DOHH2 (cell line): ENCODE measurements around the gene CEP70.
"Not testable (repeated sequence)": the region's sequence is repeated elsewhere in the genome, so short reads cannot be mapped to it uniquely, and the experiment has no call there.

Experiments
- H3F3A ChIP-seq: fragments of 200-600 bp; sonication (generic), shearing (Covaris generic); 2 replicates; pipeline ENCODE4 v1.6.0; 2016; ENCODE audit warnings: antibody characterized with exemption, mild to moderate bottlenecking; ENCODE audit not compliant: control insufficient read depth, insufficient read depth
- H3K27ac ChIP-seq: fragments of 200-600 bp; sonication (generic); 2 replicates; pipeline ENCODE4 v1.5.1; 2014; ENCODE audit warnings: low read depth, mild to moderate bottlenecking, low read length, moderate library complexity
- H3K27me3 ChIP-seq: fragments of 200-600 bp; sonication (generic); 2 replicates; pipeline ENCODE4 v1.6.1; 2014; ENCODE audit warnings: mild to moderate bottlenecking, low read length, mixed read lengths; ENCODE audit not compliant: control insufficient read depth
- H3K36me3 ChIP-seq: fragments of 200-600 bp; sonication (generic); 2 replicates; pipeline ENCODE4 v1.6.1; 2014; ENCODE audit warnings: mild to moderate bottlenecking, low read length, moderate library complexity, mixed read lengths; ENCODE audit not compliant: control insufficient read depth
- H3K4me1 ChIP-seq: fragments of 200-600 bp; sonication (generic); 2 replicates; pipeline ENCODE4 v1.6.1; 2014; ENCODE audit warnings: mild to moderate bottlenecking, low read length, mixed read lengths; ENCODE audit not compliant: control insufficient read depth
- H3K4me2 ChIP-seq: fragments of 200-600 bp; sonication (generic); 2 replicates; pipeline ENCODE4 v1.6.0; 2014; ENCODE audit warnings: mild to moderate bottlenecking, low read length, moderate library complexity
- H3K4me3 ChIP-seq: fragments of 200-600 bp; sonication (generic); 2 replicates; pipeline ENCODE4 v1.5.1; 2014; ENCODE audit warnings: mild to moderate bottlenecking, low read length, mixed read lengths
- H3K79me2 ChIP-seq: fragments of 200-600 bp; sonication (generic); 2 replicates; pipeline ENCODE4 v1.6.1; 2014; ENCODE audit warnings: mild to moderate bottlenecking, low read length, mixed read lengths; ENCODE audit not compliant: control insufficient read depth
- H3K9me2 ChIP-seq: fragments of 200-600 bp; sonication (generic); replicated peaks from 2 replicates; pipeline ENCODE4 v1.6.1; 2014; ENCODE audit warnings: mild to moderate bottlenecking, low read length, mixed read lengths; ENCODE audit not compliant: control insufficient read depth
- H3K9me3 ChIP-seq: fragments of 200-600 bp; sonication (generic); 2 replicates; pipeline ENCODE4 v1.6.1; 2014; ENCODE audit warnings: antibody characterized with exemption, low read length, mixed read lengths; ENCODE audit not compliant: control insufficient read depth, insufficient read depth
- H4K20me1 ChIP-seq: fragments of 200-600 bp; sonication (generic); 2 replicates; pipeline ENCODE4 v1.6.0; 2014; ENCODE audit warnings: low read depth, mild to moderate bottlenecking, antibody characterized with exemption, low read length, moderate library complexity; ENCODE audit not compliant: control insufficient read depth, insufficient read depth
- EZH2phosphoT487 ChIP-seq: fragments of 200-600 bp; sonication (generic); IDR thresholded peaks from 2 replicates; pipeline ENCODE4 v1.6.1; 2017; ENCODE audit warnings: borderline replicate concordance, mild to moderate bottlenecking, antibody characterized with exemption, low read length, moderate library complexity, mixed read lengths
- TF ChIP-seq, protein P1 (sequence below): fragments of 200-600 bp; sonication (generic); IDR thresholded peaks from one replicate; pipeline ENCODE4 v1.5.1; 2014; ENCODE audit warnings: antibody characterized with exemption, mild to moderate bottlenecking, low read depth, low read length; ENCODE audit not compliant: poor library complexity, severe bottlenecking

Gene CEP70

DNA sequence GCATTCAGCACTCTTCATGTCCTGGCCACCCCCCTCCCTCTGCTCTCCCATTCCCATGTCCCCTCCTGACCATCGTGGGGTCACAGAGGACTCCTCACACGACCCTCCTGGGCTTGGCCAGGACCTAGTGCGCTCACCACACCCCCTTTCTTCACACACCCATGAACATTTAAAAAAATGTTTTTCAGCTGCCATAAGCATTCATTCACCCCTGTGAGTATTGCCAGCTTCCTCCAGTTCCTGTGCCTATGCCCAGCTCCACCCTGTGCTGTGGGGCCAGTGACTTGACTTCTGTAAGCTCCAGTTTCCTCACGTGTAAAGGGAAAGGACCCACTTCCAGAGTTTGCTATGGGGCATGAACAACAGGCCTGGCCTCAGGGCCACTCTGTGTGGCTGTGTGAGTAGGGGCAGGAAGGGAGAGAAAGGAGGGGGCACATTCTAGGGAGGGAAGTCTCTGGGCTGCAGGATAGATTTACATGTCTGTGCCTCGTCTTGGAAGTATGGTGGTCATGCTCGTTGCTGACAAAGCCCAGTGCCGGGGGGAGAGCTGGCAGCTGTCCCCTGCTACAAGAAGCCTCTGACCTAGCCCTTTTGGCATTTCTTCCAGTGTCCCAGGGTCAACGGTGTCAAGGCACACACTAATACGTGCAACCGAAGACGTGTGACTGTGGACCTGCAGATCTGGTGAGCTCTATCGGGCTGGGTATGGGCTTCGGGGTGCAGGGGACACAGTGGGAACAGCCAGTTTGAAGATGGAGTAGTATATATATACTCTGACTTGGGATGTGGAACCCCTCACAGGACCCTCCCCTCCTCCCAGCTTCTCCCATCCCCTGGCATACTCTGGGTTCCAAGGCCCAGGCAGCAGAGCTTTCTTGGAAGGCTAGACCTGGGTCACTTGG, 136.8 kb downstream of the CEP70 start:
- Histone ChIP-seq H3K27ac (no peak overlapping the region), H3K79me2 (no peaks in the 10 kb centered on the region), H3K4me3 (no peak overlapping the region), H3K4me1 (no peaks in the 10 kb centered on the region), H4K20me1 (no peaks in the 10 kb centered on the region), H3K4me2 (no peak overlapping the region), H3K36me3 (no peaks in the 10 kb centered on the region), H3K9me3 (no peaks in the 10 kb centered on the region), H3K27me3 (no peaks in the 10 kb centered on the region; the same call in 1 of the 2 replicates), H3K9me2 (no peaks in the 10 kb centered on the region), H3F3A (no peaks in the 10 kb centered on the region)
- TF ChIP-seq, protein P1, sequence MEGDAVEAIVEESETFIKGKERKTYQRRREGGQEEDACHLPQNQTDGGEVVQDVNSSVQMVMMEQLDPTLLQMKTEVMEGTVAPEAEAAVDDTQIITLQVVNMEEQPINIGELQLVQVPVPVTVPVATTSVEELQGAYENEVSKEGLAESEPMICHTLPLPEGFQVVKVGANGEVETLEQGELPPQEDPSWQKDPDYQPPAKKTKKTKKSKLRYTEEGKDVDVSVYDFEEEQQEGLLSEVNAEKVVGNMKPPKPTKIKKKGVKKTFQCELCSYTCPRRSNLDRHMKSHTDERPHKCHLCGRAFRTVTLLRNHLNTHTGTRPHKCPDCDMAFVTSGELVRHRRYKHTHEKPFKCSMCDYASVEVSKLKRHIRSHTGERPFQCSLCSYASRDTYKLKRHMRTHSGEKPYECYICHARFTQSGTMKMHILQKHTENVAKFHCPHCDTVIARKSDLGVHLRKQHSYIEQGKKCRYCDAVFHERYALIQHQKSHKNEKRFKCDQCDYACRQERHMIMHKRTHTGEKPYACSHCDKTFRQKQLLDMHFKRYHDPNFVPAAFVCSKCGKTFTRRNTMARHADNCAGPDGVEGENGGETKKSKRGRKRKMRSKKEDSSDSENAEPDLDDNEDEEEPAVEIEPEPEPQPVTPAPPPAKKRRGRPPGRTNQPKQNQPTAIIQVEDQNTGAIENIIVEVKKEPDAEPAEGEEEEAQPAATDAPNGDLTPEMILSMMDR, result no peak
- TF ChIP-seq EZH2phosphoT487, result no peak

DNA sequence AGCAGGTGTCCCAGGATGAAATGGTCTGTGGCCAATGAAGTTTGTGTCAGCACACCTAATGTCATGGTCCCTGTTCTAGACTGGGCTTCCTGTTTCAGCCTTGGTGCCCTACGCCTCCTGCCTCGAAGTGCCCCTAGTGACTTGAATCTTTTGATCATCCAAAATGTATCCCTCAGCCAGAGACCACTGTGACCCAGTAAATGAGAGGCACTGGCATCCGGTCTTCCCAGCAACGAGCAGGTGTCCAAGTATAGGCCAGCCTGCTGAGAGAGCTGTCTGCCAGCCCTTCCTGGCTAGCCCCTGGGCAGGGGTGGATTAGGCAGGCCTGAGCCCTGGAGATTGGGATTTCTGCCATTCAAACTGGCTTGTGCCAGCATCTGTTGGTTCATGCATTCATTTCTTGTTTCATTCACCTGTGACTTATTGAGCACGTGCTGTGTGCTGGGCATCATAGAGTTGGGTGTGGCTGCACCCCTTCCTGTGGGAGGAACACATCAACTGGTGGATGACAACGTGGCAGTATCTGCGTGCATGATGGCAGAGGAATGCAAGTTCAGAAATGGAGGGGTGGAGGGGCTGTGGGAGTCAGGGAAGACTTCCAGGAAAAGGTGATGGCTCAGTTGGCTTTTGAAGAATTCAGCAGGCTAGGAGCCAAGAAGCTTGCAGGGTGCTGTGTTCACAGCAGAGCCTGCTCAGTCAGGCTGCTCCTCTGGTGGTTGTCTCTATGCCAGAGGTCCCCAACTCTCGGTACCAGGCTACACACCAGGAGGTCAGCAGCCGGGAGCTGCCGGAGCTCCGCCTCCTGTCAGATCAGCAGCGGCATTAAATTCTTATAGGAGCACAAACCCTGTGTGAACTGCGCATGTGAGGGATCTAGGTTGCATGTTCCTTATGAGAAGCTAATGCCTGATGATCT, 138.0 kb downstream of the CEP70 start:
- H3K4me1 ChIP-seq, result no peaks in the 10 kb centered on the region
- H3K79me2 ChIP-seq, result no peaks in the 10 kb centered on the region
- H3K9me3 ChIP-seq, result no peaks in the 10 kb centered on the region
- no peaks in the 10 kb centered on the region for H3K9me2 ChIP-seq
- H3F3A ChIP-seq, result no peaks in the 10 kb centered on the region
- no peaks in the 10 kb centered on the region for H4K20me1 ChIP-seq
- TF ChIP-seq, protein P1, result no peak
- no peak for TF ChIP-seq EZH2phosphoT487
- no peak overlapping the region for H3K4me3 ChIP-seq
- no peak overlapping the region for H3K27ac ChIP-seq
- H3K27me3 ChIP-seq, result no peaks in the 10 kb centered on the region; the same call in 1 of the 2 replicates
- no peaks in the 10 kb centered on the region for H3K36me3 ChIP-seq
- H3K4me2 ChIP-seq, result no peak overlapping the region

DNA sequence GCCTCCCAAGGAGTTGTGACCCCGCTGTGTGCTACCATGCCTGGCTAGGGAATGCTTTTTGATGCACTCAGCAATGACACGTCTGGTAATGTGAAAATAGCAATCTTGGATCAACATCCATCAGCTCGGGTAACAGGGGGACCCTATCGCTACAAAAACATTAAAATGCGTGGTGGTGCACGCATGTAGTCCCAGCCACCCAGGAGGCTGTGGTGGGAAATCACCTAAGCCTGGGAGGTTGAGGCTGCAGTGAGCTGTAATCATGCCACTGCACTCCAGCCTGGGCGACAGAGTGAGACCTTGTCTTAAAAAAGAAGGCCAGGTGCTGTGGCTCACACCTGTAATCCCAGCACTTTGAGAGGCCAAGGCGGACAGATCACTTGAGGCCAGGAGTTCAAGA, 140.1 kb downstream of the CEP70 start:
- not testable (repeated sequence) for H3K4me2 ChIP-seq, H3K27me3 ChIP-seq, H3K36me3 ChIP-seq, H3K9me2 ChIP-seq, H4K20me1 ChIP-seq, H3K27ac ChIP-seq, H3K9me3 ChIP-seq, H3K79me2 ChIP-seq, H3K4me3 ChIP-seq, H3F3A ChIP-seq, H3K4me1 ChIP-seq

DNA sequence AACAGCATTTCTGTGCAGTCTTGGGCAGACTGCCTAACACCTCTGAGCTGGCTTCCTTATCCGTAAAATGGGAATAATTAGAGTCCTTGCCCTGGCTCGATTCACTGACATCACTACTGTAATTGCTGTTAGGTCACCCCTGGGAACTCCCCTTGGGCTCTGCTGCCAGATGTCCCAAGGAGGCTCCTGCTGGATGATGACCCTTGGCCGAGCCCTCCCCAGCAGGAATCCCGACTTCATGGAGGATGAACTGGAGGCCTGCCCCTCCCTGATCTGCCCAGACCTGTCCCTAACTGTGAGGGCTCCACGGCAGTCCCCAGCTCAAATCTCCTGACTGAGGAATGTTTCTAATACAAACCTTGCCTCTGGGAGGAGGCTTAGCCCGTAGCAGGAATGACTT, 141.6 kb downstream of the CEP70 start:
- Histone ChIP-seq H3K27ac (no peak overlapping the region), H3K79me2 (no peaks in the 10 kb centered on the region), H3K27me3 (no peaks in the 10 kb centered on the region; the same call in 1 of the 2 replicates), H4K20me1 (no peaks in the 10 kb centered on the region), H3K9me2 (no peaks in the 10 kb centered on the region), H3K4me3 (no peak overlapping the region), H3K4me2 (no peak overlapping the region), H3F3A (no peaks in the 10 kb centered on the region), H3K36me3 (no peaks in the 10 kb centered on the region), H3K9me3 (no peaks in the 10 kb centered on the region), H3K4me1 (no peaks in the 10 kb centered on the region)
- TF ChIP-seq EZH2phosphoT487, result no peak
- TF ChIP-seq, protein P1, result no peak
